Femur (tissue), 1 donor: ENCODE data around the gene C12orf75.
A peak's percentile ranks its signal among the peaks of the same experiment; 100 is the strongest.
"Not testable (repeated sequence)": the region's sequence is repeated elsewhere in the genome, so short reads cannot be mapped to it uniquely, and the experiment has no call there.

Source experiments
- DNase-seq: peaks from one replicate; pipeline ENCODE4 v3.0.0-alpha.2; 2017

Gene C12orf75

GRCh38 chr12:105310476-105311085, 19.9 kb upstream of the C12orf75 start:
- DNase-seq: not testable (repeated sequence)

DNA sequence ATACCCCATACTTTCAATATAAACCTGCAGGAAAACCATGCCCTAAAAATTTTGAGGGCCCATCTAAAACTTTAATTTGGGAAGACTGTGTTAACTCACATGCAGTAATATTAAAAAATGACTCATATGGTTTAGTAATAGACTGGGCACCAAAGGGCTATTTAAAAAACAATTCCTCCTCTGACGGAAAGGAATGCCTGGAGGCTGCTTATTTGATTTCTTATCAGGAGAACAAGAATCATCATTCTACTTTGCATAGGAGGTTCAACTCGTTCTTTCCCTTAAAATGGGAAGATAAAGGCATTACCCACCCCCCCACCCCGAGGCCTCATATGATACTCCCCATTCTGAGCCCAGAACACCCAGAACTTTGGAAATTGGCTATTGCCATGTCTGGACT, 18.6 kb upstream of the C12orf75 start:
- DNase-seq: not testable (repeated sequence)

- not testable (repeated sequence) for DNase-seq
These were observed 16.7 kb upstream of the C12orf75 start for GRCh38 chr12:105313755-105314154.

- DNase-seq: no peak
These were observed 15.4 kb upstream of the C12orf75 start for GRCh38 chr12:105315130-105315529.

- no peak for DNase-seq
These were observed 14.8 kb upstream of the C12orf75 start for GRCh38 chr12:105315726-105316125.

DNA sequence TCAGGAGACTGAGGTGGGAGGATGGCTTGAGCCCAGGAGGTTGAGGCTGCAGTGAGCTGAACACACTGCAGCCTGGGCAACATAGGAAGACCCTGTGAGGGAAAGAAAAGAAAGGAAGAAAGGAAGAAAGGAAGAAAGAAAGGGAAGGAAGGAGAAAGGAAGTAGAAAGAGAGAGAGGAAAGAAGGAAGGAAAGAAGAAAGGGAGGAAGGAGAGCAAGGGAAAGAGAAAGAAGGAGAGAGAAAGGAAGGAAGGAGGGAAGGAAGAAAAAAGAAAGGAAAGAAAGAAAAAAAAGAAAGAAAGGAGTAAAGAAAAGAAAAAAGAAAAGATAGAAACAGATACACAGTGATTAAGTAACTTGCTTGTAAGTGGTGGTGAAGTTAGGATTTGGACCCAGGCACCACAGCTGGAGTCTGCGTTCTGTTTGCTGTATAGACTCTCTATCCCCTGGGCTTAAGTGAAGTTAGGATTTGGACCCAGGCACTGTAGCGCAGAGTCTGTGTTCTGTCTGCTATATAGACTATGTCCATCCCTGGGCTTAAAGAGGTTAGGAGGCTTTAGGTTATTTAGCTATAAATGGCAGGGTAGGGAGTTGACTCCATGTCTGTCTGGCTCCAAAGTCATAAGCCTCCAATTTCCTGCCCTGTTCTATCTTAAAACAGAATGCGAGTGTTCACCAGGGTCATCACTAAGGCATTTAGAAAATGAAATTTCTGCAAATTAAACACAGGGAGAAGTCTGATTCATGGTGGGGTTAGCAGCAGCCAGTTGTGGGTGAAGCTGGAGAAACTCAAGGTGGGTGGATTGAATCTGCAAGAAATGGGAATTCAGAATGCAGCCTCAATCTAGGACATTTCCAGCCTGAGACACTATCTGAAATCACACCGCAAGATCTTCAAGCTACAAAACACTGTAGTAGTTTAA, 13.3 kb upstream of the C12orf75 start:
- no peak for DNase-seq

- DNase-seq: no peak
These were observed 12.4 kb upstream of the C12orf75 start for GRCh38 chr12:105317942-105318621.

DNA sequence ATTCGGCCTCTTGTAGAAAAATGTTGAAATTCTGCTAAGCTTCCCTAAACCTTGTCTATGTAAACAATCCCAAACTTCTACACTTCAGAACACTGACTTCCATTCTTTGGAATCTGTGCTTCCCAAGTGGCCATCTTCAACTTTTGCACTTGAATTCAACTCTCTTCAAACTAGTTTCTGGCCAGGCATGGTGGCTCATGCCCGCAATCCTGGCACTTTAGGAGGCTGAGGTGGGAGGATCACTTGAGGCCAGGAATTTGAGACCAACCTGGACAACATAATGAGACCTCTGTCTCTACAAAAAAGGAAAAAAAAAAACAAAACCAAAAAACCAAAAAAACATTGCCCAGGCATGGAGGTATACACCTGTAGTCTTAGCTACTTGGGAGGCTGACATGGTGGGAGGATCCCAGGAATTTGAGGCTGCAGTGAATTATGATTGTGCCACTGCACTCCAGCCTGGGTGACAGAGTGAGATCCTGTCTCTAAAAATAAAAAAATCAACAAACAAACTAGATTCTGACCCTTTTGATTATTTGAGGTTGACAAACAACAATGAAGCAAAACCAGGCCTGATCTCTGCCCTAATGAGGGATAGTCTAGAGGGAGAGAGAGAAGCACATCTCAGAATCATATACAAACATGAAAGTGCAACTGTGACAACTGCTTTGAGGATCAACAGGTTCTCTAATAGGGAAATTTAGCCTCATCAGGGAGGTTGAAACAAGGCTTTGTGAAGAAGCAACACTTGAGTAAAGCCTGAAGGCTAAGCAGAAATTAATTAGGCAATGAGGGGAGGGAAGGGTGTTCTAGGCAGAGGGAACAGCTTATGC, 11.6 kb upstream of the C12orf75 start:
- no peak for DNase-seq

DNA sequence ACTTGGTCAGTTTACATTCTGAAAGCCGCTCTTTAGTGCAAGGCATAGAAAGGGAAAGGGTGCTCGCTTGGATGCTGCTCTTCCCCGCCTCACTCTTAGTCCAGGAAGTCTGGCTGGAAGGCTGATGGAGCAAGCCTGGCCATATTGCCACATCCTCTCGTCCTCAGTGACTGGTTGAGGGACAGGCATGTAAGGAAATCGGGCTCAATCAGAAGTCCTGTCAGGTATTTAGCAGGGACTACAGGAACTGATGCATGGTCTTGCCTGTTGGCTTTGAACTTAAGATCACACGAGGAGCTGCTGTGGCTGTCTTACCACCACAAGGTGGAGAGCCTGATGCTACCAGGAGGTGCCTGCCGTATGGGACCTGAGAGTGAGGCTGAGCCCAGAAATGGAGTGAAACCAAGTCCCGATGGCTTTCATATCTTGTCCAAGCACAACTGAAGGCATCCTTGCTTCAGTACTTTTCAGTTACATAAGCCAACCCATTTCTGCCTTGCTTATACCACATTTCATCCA, 10.7 kb upstream of the C12orf75 start:
- no peak for DNase-seq

DNA sequence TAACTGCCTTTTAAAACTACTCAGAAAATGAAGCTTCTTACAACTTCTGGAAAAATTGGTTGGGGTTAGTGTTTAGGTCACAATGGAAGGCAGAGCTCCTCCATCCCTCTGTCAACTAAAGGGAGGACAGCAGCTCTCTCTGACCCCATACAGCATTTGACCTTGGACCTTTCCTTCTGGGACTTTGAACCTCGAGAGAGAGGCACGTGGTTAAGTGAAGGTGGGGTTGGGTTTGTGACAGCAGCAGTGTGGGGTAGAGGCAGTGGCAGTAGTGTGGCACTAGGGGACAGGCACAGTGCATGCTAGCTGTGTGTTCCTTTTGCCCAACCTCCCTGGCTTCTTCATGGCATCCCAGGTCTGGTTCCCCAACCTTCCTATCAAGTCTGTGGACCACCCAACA, 9.4 kb upstream of the C12orf75 start:
- DNase-seq: no peak

DNA sequence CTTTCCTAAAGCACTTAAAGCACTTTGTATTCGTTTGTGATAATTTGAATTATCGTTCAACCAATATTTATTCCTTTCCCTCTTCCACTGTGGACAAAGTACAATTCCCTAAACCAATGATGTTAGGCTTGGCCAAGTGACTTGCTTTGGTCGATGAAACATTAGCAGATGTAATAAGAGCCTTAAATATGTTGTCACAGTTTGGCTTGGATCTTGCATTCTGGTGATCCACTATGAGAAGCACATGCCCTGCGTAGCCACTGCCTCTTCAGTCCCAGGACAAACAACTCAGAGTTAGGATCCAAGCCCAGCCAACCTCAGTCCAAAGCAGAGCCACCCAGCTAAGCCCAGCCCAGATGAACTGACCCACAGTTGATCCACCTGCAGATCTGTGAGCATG, 8.4 kb upstream of the C12orf75 start:
- no peak for DNase-seq

- no peak for DNase-seq
These were observed 5.8 kb upstream of the C12orf75 start for GRCh38 chr12:105324704-105325103.

GRCh38 chr12:105325117-105325516, 5.4 kb upstream of the C12orf75 start:
- no peak for DNase-seq

DNA sequence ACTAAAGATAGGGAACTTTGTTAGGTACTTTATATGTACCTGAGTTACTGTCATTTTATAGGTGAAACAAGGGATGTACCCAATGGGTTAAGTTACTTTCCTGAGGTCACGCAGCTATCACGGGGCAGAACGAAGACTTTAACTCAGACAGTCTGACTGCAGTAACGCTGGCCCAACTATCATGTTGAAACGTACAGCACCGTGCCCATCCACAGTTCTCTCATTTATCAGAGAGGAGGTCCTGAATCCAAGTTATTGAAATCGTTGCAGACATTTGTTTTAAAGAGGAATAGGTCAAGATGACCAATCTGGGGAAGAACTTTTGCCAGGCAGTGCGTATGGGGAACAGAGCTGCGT, 587 bp upstream of the C12orf75 start:
- no peak for DNase-seq

DNA sequence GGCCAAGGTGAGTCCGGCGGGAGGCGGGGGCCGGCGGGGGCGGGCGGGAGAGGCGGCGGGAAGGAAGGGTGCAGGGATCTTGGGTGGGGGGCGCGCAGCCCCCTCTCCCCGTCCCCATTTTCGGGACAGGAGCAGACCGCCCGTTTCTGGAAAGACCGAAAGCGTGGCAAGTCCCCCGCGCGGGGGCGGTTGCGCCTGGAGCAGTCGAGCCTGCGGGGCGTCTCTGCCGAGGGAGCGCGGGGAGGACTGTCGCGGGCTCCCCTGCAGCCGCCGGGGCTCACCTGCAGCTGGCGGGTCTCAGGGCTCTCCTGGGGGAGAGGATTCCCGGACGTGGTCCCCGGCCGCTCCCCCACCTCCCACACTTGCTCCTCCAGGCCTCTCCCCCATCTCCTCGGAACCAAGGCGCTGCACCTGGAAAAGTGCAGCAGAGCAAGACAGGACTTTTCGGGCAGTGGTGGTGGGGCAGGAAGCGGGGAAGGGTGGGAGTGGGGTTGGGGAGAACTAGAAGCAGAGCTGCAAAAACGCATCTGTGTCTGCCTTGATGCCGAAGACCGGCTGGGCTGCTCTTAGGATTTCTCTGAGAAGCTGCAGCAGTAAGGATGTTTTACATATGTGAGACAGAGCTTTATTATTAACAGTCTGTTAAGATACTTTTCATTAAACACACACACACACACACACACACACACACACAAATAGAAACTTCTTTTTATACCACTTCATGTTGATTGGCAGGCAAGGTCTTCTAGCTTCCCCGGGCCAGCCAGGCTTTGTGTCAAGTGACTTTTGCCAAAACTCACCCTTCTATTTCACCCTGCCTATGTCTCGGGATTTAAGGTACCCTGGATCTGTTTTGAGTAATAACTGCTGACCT, 677 bp downstream of the C12orf75 start:
- DNase-seq: peak; percentile 20

GRCh38 chr12:105331805-105332251, 1.3 kb downstream of the C12orf75 start:
- no peak for DNase-seq

- not testable (repeated sequence) for DNase-seq
These were observed 1.8 kb downstream of the C12orf75 start for GRCh38 chr12:105332286-105332685.

DNA sequence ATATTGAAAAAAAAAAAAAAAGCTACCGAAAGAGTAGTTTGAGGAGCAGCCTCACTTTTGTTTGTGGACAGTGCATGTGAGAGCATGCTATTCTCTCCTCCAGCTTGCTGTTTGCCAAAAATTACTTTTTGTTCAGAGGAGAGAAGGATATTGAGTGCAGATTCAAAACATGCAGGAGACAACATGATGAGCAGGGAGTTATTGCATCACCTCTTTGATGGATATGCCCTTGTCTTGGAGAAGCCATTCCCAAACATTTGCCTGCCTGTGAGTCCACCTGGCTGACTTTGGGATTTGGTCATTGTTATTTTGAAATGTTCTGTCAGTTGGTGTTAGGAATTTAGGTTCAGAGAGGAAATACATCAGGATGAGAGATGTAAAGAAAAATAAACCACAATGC, 2.4 kb downstream of the C12orf75 start:
- no peak for DNase-seq

DNA sequence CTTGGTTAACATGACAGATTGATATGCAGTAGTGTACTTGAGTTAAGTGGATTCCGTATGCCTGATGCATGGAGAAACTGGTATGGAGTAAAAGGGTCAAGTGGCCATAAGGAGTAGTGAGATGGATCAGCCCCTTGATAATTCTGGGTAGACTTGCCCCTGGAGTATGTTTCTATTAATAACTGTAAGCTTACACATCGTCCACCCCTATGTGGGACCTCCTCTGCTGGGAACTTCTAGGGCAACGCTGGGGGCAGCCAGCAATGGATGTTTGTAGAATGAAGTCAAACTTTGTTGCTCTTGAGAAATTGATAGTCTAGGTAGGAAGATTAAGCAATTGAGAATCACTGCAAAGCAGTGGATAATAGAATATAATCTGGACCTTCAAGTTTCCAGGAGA, 3.5 kb downstream of the C12orf75 start:
- no peak for DNase-seq

GRCh38 chr12:105334582-105334981, 4.1 kb downstream of the C12orf75 start:
- DNase-seq: no peak

DNA sequence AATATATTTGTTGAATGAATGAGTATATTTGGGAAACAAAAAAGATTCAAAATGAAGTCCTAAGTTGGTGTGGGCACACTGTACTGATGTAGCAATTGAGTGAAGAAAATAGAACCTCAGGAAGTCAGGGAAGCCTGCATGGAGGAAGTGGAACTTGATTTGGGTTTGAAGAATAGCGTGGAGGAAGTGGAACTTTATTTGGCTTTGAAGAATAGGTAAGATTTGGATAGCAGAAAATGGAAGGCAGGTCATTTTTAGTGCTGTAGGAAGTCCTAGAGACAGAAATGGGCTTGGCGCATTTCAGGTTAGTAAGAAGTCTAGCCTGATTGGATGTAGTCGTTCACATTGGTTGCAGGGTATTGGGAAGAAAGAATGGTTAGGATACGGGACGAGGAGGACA, 5.4 kb downstream of the C12orf75 start:
- DNase-seq: no peak

- DNase-seq: no peak
These were observed 5.9 kb downstream of the C12orf75 start for GRCh38 chr12:105336411-105336810.
